ENCODE results near the gene CYRIA. TPM values are rescaled to one million over a fixed set of nuclear protein-coding genes. Genes with fewer than 3 reads are reported as not detected.

Gene CYRIA
- polyA plus RNA-seq, 10 donors, result 4.2 to 9.6 (median 5.8) TPM

DNA sequence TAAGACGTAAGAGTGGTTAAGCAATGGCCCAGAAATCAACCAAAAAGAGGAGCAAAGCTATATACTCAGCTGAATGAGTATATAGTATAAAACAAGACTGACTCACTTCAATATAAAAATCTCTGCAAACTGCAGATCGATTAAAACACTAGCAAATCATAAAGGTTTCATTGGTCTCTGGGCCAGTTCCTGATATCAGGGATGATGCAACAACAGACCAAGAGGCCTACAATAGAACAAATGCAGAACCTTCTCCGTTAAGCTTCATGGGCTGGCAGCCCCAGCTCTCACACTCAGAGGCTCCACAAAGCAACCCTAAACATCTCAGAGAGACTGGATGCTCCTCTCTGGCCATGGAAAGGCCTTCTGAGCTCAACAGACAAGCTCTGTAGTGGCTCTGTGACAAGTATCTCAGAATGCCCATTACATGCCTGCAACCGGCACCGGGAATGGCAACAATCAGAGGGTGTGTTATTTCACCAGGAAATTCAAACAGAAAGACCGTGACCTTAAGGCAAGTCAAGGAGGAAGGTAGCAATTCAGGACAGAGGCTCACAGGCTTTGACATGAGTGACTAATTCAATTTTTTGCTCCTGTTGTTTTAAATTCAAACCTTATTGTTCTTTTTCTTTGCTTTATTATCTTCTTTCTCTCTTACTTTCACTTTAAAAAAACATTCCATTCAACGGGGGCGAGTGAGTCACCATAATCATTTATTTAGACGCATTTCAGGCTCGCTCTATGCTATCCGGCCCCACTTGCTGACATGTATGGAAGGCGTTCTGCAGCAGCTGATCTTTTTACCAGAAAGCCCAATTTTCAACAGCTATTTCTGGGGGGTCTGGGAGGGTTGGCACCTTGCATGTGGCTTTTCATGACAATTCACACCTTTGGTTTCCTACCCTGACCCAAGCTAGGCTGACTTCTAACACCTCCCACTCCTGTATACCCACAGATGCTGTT is 15.1 kb downstream of the CYRIA start:
- peak in 1 of 3 donors; percentile 44 for DNase-seq

- DNase-seq, result no peak
These were observed 16.0 kb downstream of the CYRIA start for GRCh38 chr2:16649353-16650286.

GRCh38 chr2:16647992-16648617 is 17.5 kb downstream of the CYRIA start:
- no peak for DNase-seq

- DNase-seq, result no peak
These were observed 19.7 kb downstream of the CYRIA start for GRCh38 chr2:16645775-16646559.

- no peak for DNase-seq
These were observed 20.5 kb downstream of the CYRIA start for GRCh38 chr2:16645088-16645487.

DNA sequence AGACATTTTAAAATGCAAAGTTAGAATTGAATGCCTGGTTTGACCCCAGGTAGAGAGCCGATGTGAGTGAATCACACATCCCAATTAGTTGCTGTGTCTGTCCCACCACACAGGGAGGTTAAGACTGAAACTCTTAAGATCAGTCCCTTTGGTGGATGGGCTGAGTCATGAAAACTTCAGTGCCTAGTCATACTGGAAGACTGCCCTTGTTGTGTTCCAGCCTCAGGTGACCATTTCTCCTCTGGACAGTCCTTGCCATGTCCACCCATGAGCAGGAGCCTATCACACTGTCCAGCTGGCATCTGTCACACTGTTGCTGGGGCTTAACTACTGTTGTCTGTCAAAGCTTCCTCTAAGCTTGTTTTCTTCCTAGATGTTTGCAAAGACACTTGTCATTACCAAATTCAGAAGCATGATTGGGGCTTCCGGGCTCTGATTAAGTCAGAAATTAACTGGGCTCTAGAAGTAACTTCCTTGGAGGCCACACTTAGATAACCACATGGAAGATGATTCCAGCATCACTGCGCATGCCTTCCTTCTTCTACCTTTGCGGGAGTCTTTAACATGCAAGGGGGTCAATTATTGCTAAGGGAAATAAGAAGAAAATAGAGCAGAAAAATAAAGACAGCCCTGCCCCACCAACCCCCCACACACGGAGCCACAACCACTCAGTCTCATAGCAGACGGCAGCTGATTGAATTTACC is 21.3 kb downstream of the CYRIA start:
- DNase-seq, result no peak

GRCh38 chr2:16643099-16643498 is 22.5 kb downstream of the CYRIA start:
- DNase-seq, result no peak

- DNase-seq, result no peak
These were observed 23.5 kb downstream of the CYRIA start for GRCh38 chr2:16642088-16642487.

GRCh38 chr2:16641509-16641908 is 24.1 kb downstream of the CYRIA start:
- DNase-seq, result no peak

- peak in 1 of 3 donors; percentile 68 for DNase-seq
These were observed 24.8 kb downstream of the CYRIA start for GRCh38 chr2:16640867-16641266.

DNA sequence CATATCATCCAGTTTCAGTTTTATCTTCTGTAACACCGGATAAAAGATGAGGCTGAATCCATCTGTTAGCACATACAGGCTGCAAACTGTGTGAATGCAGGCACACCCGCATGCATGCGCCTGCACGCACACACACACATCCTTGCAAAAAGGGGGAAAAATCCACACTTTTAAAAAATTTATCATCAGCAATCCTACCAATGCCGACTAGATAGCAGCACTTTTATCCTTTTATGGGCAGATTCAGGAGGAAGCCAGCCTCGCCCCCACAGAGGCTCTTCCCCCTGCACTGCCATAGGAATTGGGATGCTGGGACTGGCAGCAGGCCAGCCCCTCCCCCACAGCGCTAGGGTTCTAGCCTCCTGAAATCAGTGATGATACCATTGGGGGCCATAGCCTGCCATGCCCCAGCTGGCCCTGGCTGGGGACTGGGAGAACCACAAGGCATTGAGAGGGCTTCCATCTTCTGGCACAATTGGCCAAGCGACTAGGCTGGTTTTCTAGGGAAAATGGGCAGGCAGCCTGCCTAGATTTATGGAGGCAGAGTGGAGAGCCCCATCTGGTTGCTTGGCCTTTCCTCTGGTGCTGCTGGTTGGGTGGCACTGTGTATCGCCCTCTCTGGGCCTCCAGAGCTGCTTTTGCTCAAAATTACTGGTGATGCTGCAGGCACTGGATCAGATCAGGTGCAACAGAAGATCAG is 25.5 kb downstream of the CYRIA start:
- no peak for DNase-seq

GRCh38 chr2:16639431-16639830 is 26.2 kb downstream of the CYRIA start:
- no peak for DNase-seq

DNA sequence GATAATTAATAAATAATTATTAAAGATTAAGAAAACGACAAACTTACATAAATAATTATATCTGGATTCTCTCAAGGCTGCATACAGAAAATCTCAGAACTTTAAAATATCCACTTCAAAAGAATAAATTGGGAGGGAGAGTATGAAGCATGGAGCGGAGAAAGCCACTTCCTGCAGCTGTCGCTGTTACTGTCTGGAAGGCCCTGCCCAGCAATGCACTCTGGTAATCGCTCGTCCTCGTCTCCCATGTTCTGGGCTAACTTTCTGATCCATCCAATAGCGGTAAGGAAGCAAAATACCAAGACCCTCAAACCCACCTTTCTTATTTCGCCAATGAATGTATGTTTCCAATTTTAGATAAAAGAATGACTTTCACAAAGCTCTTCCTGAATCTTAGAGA is 26.7 kb downstream of the CYRIA start:
- peak in 1 of 3 donors; percentile 43 for DNase-seq

DNA sequence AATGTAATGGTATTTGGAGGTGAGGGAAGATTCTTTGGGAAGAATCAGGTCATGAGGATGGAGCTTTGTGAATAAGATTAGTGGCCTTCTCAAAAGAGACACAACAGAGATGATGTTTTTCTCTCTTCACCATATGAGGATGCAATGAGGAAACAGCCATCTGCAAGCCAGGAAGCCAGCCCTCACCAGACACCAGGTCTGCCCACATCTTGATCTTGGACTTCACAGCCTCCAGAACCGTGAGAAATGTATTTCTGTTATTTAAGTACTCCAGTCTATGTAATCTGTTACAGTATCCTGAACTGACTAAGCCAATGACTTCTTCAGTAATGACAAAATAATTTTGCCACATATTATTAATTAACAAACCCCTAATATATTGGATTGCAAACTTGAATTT is 28.3 kb downstream of the CYRIA start:
- DNase-seq, result no peak

DNA sequence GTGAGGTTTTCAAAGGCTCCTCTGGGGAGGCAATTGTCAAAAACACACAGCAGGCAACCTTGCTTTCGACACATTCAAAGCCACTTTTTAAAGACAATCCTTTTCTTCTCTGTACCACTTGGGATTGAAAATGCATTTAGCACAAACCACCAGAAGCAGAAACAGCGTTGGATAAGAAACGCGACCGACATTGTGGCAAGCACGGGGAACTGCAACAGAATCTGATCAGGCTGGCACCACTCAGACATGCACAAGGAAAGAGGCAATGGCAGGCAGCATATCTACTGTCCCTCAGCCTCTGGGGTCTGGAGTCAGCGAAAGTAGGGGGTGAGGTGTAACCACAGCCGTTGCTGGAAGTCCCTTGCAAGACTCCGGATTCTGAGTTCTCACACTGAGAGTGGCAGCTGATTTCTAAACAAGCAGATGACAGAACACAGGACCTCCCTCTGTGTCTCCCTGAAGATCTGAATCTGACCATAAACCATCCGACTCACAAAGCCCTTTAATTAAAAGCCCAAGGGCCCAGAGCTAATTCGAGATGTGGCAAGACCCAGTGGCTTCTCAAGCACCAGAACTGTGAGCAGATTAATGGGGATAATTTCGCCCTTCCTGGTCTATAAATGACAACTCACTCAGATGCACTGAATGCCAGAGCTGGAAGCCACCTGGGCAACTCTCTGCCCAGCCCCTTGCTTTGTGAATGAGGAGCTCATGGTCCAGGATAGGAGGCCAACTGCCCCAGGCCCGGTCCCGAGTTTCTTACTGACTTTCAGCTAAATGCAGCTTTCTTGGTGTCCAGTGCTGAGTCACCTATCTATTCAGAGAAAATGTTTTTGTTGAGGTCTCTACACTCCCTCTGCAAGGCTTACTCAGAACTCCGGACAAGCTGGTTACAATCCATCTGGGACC is 29.6 kb downstream of the CYRIA start:
- no peak for DNase-seq

GRCh38 chr2:16633621-16634430 is 31.8 kb downstream of the CYRIA start:
- DNase-seq, result no peak

GRCh38 chr2:16632598-16632997 is 33.0 kb downstream of the CYRIA start:
- no peak for DNase-seq

DNA sequence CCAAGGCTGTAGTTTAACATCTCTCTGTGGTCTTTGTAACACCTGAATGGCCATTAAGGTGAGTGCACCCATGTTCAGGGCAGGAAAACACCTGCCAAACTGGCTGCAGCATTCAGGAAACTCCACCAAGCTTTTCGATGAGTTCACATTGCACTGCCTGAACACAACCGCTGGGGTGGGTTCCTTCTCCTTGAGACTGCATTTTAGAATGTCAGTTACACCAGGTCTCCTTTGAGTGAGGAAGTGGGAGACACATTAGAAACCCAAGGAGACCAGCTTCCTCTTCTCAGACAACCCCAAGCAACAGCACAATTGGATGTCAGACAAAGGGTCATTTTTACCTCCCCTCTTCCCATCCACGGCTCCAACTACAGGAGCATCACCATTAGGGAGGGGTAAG is 35.2 kb downstream of the CYRIA start:
- DNase-seq, result no peak
